ENCODE results near the gene NRM.
"Not testable (repeated sequence)": the region's sequence is repeated elsewhere in the genome, so short reads cannot be mapped to it uniquely, and the experiment has no call there.

The NRM gene

GRCh38 chr6:30664994-30665767 lies 25.6 kb downstream of the NRM start:
- no peak for DNase-seq

- DNase-seq: not testable (repeated sequence)
Measured at GRCh38 chr6:30657922-30658321, 32.9 kb downstream of the NRM start.

- no peak for DNase-seq
Measured at GRCh38 chr6:30657454-30657853, 33.3 kb downstream of the NRM start.

- DNase-seq: no peak
Measured at GRCh38 chr6:30656513-30656912, 34.3 kb downstream of the NRM start.

GRCh38 chr6:30655743-30656094 lies 35.1 kb downstream of the NRM start:
- DNase-seq: no peak

GRCh38 chr6:30654798-30655742 lies 35.7 kb downstream of the NRM start:
- DNase-seq: no peak

- no peak for DNase-seq
Measured at GRCh38 chr6:30651143-30651542, 39.6 kb downstream of the NRM start.

GRCh38 chr6:30647242-30648116 lies 43.3 kb downstream of the NRM start:
- DNase-seq: peak; percentile 79 to 90

GRCh38 chr6:30646450-30647241 lies 44.1 kb downstream of the NRM start, which contains the start of gene C6orf136:
Gene C6orf136, plus strand, starts transcription at chr6:30647133. Its CDS starts 99 bp downstream, at chr6:30647232.
- DNase-seq: peak; percentile 90

GRCh38 chr6:30645989-30646388 lies 44.8 kb downstream of the NRM start:
- no peak for DNase-seq

GRCh38 chr6:30644769-30645168 lies 46.0 kb downstream of the NRM start:
- DNase-seq: no peak

GRCh38 chr6:30643656-30644055 lies 47.1 kb downstream of the NRM start:
- no peak for DNase-seq

GRCh38 chr6:30641048-30641447 lies 49.7 kb downstream of the NRM start:
- no peak for DNase-seq

- DNase-seq: no peak
Measured at GRCh38 chr6:30640481-30640880, 50.3 kb downstream of the NRM start.

Measured in NCI-H1930 (cell line).